ENCODE data around the gene CWF19L1. TPM values are rescaled to one million over a fixed set of nuclear protein-coding genes. Genes with fewer than 3 reads are reported as not detected.

Gene CWF19L1
- total and polyA plus RNA-seq, 4 donors = 5.3 to 15.7 (median 8.0) TPM

DNA sequence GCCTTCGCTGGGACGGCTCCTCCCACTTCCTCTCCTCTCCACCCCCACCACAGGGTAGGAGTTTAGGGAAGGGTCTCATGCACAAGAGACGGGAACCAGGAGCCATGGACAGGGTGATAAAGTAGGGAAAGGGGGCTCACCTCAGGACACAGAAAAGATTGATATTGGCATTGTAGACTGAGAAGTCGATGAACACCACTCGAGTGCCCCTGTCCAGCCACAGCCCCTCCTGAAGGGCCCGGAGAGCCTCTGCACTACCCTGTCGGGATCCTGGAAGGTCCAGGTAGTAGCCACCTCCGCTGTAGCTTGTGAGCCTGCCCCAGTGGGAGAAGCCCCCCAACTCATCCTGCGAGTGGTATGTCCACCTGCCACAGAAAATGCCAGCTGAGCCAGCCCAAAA lies 29.8 kb upstream of the CWF19L1 start:
- Histone ChIP-seq H3K27me3 (ENCODE audit: control insufficient read depth in 4 of 4, insufficient read depth in 4 of 4, low read length in 3 of 4) (no peaks in the 10 kb centered on the region), H3K4me1 (ENCODE audit: control insufficient read depth in 4 of 4, insufficient read depth in 4 of 4, low read length in 3 of 4) (peaks cover 0 to 15% (median 9%) of the 10 kb centered on the region in 4 donors), H3K36me3 (ENCODE audit: control insufficient read depth in 4 of 4, insufficient read depth in 3 of 4, low read depth in 1 of 4, low read length in 3 of 4) (no peaks in the 10 kb centered on the region), H3K27ac (ENCODE audit: low read depth in 1 of 2, low read length in 2 of 2) (no peak overlapping the region), H3K9me3 (ENCODE audit: control insufficient read depth in 4 of 4, low read length in 3 of 4) (no peaks in the 10 kb centered on the region), H3K9ac (ENCODE audit: low read depth in 1 of 2, low read length in 2 of 2) (no peak overlapping the region), H3K4me3 (ENCODE audit: low read depth in 1 of 3, low read length in 3 of 3) (no peak overlapping the region)
- WGBS = 80% methylated on average over 9 of the region's 9 CpGs
- no peak for TF ChIP-seq EGR1 (IDR thresholded peaks at IDR 0.05; ENCODE audit: low read depth in 2 of 2)
- TF ChIP-seq, protein P1, sequence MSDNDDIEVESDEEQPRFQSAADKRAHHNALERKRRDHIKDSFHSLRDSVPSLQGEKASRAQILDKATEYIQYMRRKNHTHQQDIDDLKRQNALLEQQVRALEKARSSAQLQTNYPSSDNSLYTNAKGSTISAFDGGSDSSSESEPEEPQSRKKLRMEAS (IDR thresholded peaks at IDR 0.05) = no peak
- no peak for TF ChIP-seq FOXA1 (IDR thresholded peaks at IDR 0.05)
- no peak for TF ChIP-seq HNF4A (conservative IDR thresholded peaks at IDR 0.05)
- TF ChIP-seq, protein P2, sequence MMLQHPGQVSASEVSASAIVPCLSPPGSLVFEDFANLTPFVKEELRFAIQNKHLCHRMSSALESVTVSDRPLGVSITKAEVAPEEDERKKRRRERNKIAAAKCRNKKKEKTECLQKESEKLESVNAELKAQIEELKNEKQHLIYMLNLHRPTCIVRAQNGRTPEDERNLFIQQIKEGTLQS (IDR thresholded peaks at IDR 0.05) = no peak
- TF ChIP-seq, protein P3, sequence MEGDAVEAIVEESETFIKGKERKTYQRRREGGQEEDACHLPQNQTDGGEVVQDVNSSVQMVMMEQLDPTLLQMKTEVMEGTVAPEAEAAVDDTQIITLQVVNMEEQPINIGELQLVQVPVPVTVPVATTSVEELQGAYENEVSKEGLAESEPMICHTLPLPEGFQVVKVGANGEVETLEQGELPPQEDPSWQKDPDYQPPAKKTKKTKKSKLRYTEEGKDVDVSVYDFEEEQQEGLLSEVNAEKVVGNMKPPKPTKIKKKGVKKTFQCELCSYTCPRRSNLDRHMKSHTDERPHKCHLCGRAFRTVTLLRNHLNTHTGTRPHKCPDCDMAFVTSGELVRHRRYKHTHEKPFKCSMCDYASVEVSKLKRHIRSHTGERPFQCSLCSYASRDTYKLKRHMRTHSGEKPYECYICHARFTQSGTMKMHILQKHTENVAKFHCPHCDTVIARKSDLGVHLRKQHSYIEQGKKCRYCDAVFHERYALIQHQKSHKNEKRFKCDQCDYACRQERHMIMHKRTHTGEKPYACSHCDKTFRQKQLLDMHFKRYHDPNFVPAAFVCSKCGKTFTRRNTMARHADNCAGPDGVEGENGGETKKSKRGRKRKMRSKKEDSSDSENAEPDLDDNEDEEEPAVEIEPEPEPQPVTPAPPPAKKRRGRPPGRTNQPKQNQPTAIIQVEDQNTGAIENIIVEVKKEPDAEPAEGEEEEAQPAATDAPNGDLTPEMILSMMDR (IDR thresholded peaks at IDR 0.05; ENCODE audit: low read depth, low read length, missing input control) = no peak
- TF ChIP-seq GABPA (IDR thresholded peaks at IDR 0.05 in 1 of 2, conservative IDR thresholded peaks at IDR 0.05 in 1 of 2) = no peak
- TF ChIP-seq TAF1 (conservative IDR thresholded peaks at IDR 0.05) = no peak
- TF ChIP-seq NR2F2 (IDR thresholded peaks at IDR 0.05) = no peak
- TF ChIP-seq JUND (IDR thresholded peaks at IDR 0.05) = no peak
- TF ChIP-seq, protein P4, sequence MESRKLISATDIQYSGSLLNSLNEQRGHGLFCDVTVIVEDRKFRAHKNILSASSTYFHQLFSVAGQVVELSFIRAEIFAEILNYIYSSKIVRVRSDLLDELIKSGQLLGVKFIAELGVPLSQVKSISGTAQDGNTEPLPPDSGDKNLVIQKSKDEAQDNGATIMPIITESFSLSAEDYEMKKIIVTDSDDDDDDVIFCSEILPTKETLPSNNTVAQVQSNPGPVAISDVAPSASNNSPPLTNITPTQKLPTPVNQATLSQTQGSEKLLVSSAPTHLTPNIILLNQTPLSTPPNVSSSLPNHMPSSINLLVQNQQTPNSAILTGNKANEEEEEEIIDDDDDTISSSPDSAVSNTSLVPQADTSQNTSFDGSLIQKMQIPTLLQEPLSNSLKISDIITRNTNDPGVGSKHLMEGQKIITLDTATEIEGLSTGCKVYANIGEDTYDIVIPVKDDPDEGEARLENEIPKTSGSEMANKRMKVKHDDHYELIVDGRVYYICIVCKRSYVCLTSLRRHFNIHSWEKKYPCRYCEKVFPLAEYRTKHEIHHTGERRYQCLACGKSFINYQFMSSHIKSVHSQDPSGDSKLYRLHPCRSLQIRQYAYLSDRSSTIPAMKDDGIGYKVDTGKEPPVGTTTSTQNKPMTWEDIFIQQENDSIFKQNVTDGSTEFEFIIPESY (IDR thresholded peaks at IDR 0.05) = no peak
- no peak for TF ChIP-seq RAD21 (IDR thresholded peaks at IDR 0.05)
- no peak for TF ChIP-seq RXRA (IDR thresholded peaks at IDR 0.05)
- no peak for TF ChIP-seq SP1 (IDR thresholded peaks at IDR 0.05)
- TF ChIP-seq, protein P5, sequence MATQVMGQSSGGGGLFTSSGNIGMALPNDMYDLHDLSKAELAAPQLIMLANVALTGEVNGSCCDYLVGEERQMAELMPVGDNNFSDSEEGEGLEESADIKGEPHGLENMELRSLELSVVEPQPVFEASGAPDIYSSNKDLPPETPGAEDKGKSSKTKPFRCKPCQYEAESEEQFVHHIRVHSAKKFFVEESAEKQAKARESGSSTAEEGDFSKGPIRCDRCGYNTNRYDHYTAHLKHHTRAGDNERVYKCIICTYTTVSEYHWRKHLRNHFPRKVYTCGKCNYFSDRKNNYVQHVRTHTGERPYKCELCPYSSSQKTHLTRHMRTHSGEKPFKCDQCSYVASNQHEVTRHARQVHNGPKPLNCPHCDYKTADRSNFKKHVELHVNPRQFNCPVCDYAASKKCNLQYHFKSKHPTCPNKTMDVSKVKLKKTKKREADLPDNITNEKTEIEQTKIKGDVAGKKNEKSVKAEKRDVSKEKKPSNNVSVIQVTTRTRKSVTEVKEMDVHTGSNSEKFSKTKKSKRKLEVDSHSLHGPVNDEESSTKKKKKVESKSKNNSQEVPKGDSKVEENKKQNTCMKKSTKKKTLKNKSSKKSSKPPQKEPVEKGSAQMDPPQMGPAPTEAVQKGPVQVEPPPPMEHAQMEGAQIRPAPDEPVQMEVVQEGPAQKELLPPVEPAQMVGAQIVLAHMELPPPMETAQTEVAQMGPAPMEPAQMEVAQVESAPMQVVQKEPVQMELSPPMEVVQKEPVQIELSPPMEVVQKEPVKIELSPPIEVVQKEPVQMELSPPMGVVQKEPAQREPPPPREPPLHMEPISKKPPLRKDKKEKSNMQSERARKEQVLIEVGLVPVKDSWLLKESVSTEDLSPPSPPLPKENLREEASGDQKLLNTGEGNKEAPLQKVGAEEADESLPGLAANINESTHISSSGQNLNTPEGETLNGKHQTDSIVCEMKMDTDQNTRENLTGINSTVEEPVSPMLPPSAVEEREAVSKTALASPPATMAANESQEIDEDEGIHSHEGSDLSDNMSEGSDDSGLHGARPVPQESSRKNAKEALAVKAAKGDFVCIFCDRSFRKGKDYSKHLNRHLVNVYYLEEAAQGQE (IDR thresholded peaks at IDR 0.05) = no peak
- TF ChIP-seq HNF4G (IDR thresholded peaks at IDR 0.05) = no peak
- no peak for TF ChIP-seq YY1 (IDR thresholded peaks at IDR 0.05)
- no peak for TF ChIP-seq FOXA2 (IDR thresholded peaks at IDR 0.05)
- DNase-seq (ENCODE audit: low spot score) = no peak
